Uterus (tissue), 2 donors: ENCODE data around the gene OR51A7.
"Not testable (repeated sequence)": the region's sequence is repeated elsewhere in the genome, so short reads cannot be mapped to it uniquely, and the experiment has no call there.

Experiments used
- POLR2A ChIP-seq, 2 donors: fragments of 450-650 bp; IDR thresholded peaks; one replicate each; pipeline ENCODE4 v1.6.1; 2016; ENCODE audit warnings: antibody characterized with exemption in 2 of 2, mild to moderate bottlenecking in 1 of 2, moderate library complexity in 1 of 2
- TF ChIP-seq, protein P1 (sequence below), 4 experiments: fragments of 200-600 bp in 2 of 4; fragments of 450-650 bp in 2 of 4; sonication (generic) in 2 of 4; IDR thresholded peaks; one replicate each; pipeline ENCODE4 v1.5.1; 2016 to 2019; ENCODE audit warnings: antibody characterized with exemption in 4 of 4, mild to moderate bottlenecking in 2 of 4, moderate library complexity in 1 of 4

DNA sequence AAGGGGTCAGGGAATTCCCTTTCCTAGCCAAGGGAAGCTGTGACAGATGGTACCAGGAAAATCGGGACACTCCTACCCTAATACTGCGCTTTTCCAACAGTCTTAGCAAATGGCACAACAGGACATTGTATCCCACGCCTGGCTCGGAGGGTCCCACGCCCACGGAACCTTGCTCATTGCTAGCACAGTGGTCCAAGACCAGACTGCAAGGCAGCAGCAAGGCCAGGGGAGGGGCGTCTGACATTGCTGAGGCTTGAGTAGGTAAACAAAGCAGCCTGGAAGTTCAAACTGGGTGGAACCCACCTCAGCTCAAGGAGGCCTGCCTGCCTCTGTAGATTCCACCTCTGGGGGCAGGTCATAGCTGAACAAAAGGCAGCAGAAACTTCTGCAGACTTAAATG is 49.3 kb upstream of the OR51A7 start:
- TF ChIP-seq, protein P1, sequence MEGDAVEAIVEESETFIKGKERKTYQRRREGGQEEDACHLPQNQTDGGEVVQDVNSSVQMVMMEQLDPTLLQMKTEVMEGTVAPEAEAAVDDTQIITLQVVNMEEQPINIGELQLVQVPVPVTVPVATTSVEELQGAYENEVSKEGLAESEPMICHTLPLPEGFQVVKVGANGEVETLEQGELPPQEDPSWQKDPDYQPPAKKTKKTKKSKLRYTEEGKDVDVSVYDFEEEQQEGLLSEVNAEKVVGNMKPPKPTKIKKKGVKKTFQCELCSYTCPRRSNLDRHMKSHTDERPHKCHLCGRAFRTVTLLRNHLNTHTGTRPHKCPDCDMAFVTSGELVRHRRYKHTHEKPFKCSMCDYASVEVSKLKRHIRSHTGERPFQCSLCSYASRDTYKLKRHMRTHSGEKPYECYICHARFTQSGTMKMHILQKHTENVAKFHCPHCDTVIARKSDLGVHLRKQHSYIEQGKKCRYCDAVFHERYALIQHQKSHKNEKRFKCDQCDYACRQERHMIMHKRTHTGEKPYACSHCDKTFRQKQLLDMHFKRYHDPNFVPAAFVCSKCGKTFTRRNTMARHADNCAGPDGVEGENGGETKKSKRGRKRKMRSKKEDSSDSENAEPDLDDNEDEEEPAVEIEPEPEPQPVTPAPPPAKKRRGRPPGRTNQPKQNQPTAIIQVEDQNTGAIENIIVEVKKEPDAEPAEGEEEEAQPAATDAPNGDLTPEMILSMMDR (IDR thresholded peaks at IDR 0.05) = not testable (repeated sequence)
- not testable (repeated sequence) for TF ChIP-seq POLR2A (IDR thresholded peaks at IDR 0.05)
